Ishikawa (cell line): ENCODE results near the gene UGT3A1.

ENCODE experiments used
- CEBPB ChIP-seq: IDR thresholded peaks from 2 replicates; pipeline ENCODE4 v1.6.1; 2012
- CREB1 ChIP-seq: IDR thresholded peaks from 2 replicates; pipeline ENCODE4 v1.6.1; 2012; ENCODE audit warnings: low read depth
- EP300 ChIP-seq: IDR thresholded peaks from 2 replicates; pipeline ENCODE4 v1.6.1; 2012; ENCODE audit warnings: borderline replicate concordance
- MAX ChIP-seq: IDR thresholded peaks from 2 replicates; pipeline ENCODE4 v1.6.1; 2012
- NFIC ChIP-seq: IDR thresholded peaks from 2 replicates; pipeline ENCODE4 v1.6.1; 2012
- RAD21 ChIP-seq: IDR thresholded peaks from 2 replicates; pipeline ENCODE4 v1.6.1; 2012; ENCODE audit warnings: low read depth
- REST ChIP-seq: IDR thresholded peaks from 2 replicates; pipeline ENCODE4 v1.6.1; 2012; ENCODE audit warnings: low read depth, mild to moderate bottlenecking
- TAF1 ChIP-seq: IDR thresholded peaks from 2 replicates; pipeline ENCODE4 v1.6.1; 2012; ENCODE audit warnings: low read depth, mild to moderate bottlenecking
- TCF12 ChIP-seq: IDR thresholded peaks from 2 replicates; pipeline ENCODE4 v1.6.1; 2012; ENCODE audit warnings: low read depth
- TEAD4 ChIP-seq: IDR thresholded peaks from 2 replicates; pipeline ENCODE4 v1.6.1; 2012
- USF1 ChIP-seq: IDR thresholded peaks from 2 replicates; pipeline ENCODE4 v1.6.1; 2012
- YY1 ChIP-seq: IDR thresholded peaks from 2 replicates; pipeline ENCODE4 v1.6.1; 2012; ENCODE audit warnings: low read depth

- TF ChIP-seq MAX: no peak
- TF ChIP-seq CREB1: no peak
- TF ChIP-seq CEBPB: no peak
- no peak for TF ChIP-seq TAF1
- TF ChIP-seq EP300: no peak
- TF ChIP-seq TEAD4: no peak
- TF ChIP-seq TCF12: no peak
- no peak for TF ChIP-seq USF1
- TF ChIP-seq RAD21: no peak
- no peak for TF ChIP-seq YY1
- no peak for TF ChIP-seq NFIC
- TF ChIP-seq REST: no peak
Observed at GRCh38 chr5:35971186-35971877, 19.9 kb downstream of the UGT3A1 start.
